ENCODE results near the gene QRFP. TPM values are rescaled to one million over a fixed set of nuclear protein-coding genes. Genes with fewer than 3 reads are reported as not detected.

Gene QRFP
- total and polyA plus RNA-seq, 4 experiments from 2014 or later, result not detected

- CTCF ChIA-PET (ENCODE audit: partially characterized antibody), result no interaction called here
- POLR2A ChIA-PET (ENCODE audit: partially characterized antibody), result no interaction called here
- intact Hi-C loops (cut with micrococcal nuclease), result no loop called here
- H3K27ac Mint-ChIP-seq, result no peak overlapping the region
- H3K27ac ChIP-seq (ENCODE audit: low read depth, low read length), result no peak overlapping the region
- peak in 1 of 5 donors; percentile 15 for DNase-seq
- no peaks in the 10 kb centered on the region for H3K36me3 Mint-ChIP-seq
- peaks cover 6 to 11% of the 10 kb centered on the region in 2 donors for H3K27me3 Mint-ChIP-seq
- no peak overlapping the region for H3K4me3 ChIP-seq (ENCODE audit: low read length in 2 of 2)
- no peak overlapping the region for H3K4me3 Mint-ChIP-seq
- H3K9me3 Mint-ChIP-seq, result no peaks in the 10 kb centered on the region
- no peaks in the 10 kb centered on the region for H3K9me3 ChIP-seq (ENCODE audit: control insufficient read depth in 1 of 2, low read length in 2 of 2)
- no peaks in the 10 kb centered on the region for H3K4me1 Mint-ChIP-seq
- no peaks in the 10 kb centered on the region for H3K36me3 ChIP-seq (ENCODE audit: insufficient read depth, low read length)
- H3K4me1 ChIP-seq (ENCODE audit: insufficient read depth, low read length), result no peaks in the 10 kb centered on the region
- no peaks in the 10 kb centered on the region for H3K27me3 ChIP-seq (ENCODE audit: insufficient read depth, low read length)
Observed at GRCh38 chr9:130925050-130925678, 28.6 kb upstream of the QRFP start.

GRCh38 chr9:130924448-130924788 is 27.8 kb upstream of the QRFP start:
- intact Hi-C loops (cut with micrococcal nuclease), result no loop called here
- H3K27ac ChIP-seq (ENCODE audit: low read depth, low read length), result no peak overlapping the region
- Mint-ChIP-seq H3K36me3 (no peaks in the 10 kb centered on the region), H3K9me3 (no peaks in the 10 kb centered on the region), H3K27me3 (peaks cover 6 to 8% of the 10 kb centered on the region in 2 donors), H3K27ac (no peak overlapping the region), H3K4me1 (no peaks in the 10 kb centered on the region), H3K4me3 (no peak overlapping the region)
- ChIA-PET CTCF (ENCODE audit: partially characterized antibody) (no interaction called here), POLR2A (ENCODE audit: partially characterized antibody) (no interaction called here)
- no peak for DNase-seq
- H3K9me3 ChIP-seq (ENCODE audit: control insufficient read depth in 1 of 2, low read length in 2 of 2), result no peaks in the 10 kb centered on the region
- H3K27me3 ChIP-seq (ENCODE audit: insufficient read depth, low read length), result no peaks in the 10 kb centered on the region
- no peak overlapping the region for H3K4me3 ChIP-seq (ENCODE audit: low read length in 2 of 2)
- H3K4me1 ChIP-seq (ENCODE audit: insufficient read depth, low read length), result no peaks in the 10 kb centered on the region
- H3K36me3 ChIP-seq (ENCODE audit: insufficient read depth, low read length), result no peaks in the 10 kb centered on the region

GRCh38 chr9:130923611-130924447 is 27.2 kb upstream of the QRFP start:
- intact Hi-C loops (cut with micrococcal nuclease), result no loop called here
- no peaks in the 10 kb centered on the region for H3K27me3 ChIP-seq (ENCODE audit: insufficient read depth, low read length)
- no peak overlapping the region for H3K27ac ChIP-seq (ENCODE audit: low read depth, low read length)

GRCh38 chr9:130922893-130923610 is 26.4 kb upstream of the QRFP start:
- Histone ChIP-seq H3K36me3 (ENCODE audit: insufficient read depth, low read length) (no peaks in the 10 kb centered on the region), H3K4me3 (ENCODE audit: low read length in 2 of 2) (no peak overlapping the region), H3K4me1 (ENCODE audit: insufficient read depth, low read length) (no peaks in the 10 kb centered on the region), H3K27ac (ENCODE audit: low read depth, low read length) (no peak overlapping the region), H3K9me3 (ENCODE audit: control insufficient read depth in 1 of 2, low read length in 2 of 2) (no peaks in the 10 kb centered on the region), H3K27me3 (ENCODE audit: insufficient read depth, low read length) (no peaks in the 10 kb centered on the region)
- Mint-ChIP-seq H3K36me3 (no peaks in the 10 kb centered on the region), H3K27me3 (peaks cover 6 to 8% of the 10 kb centered on the region in 2 donors), H3K27ac (no peak overlapping the region), H3K4me3 (no peak overlapping the region), H3K9me3 (no peaks in the 10 kb centered on the region), H3K4me1 (no peaks in the 10 kb centered on the region)
- peak in 1 of 5 donors; percentile 19 for DNase-seq
- intact Hi-C loops (cut with micrococcal nuclease), result no loop called here
- POLR2A ChIA-PET (ENCODE audit: partially characterized antibody), result no interaction called here
- CTCF ChIA-PET (ENCODE audit: partially characterized antibody), result no interaction called here

More at GRCh38 chr9:130923611-130924447, 27.2 kb upstream of the QRFP start:
- H3K4me3 ChIP-seq (ENCODE audit: low read length in 2 of 2), result no peak overlapping the region
- H3K36me3 Mint-ChIP-seq, result no peaks in the 10 kb centered on the region
- no peaks in the 10 kb centered on the region for H3K4me1 Mint-ChIP-seq
- H3K4me1 ChIP-seq (ENCODE audit: insufficient read depth, low read length), result no peaks in the 10 kb centered on the region
- ChIA-PET POLR2A (ENCODE audit: partially characterized antibody) (no interaction called here), CTCF (ENCODE audit: partially characterized antibody) (no interaction called here)
- peak in 1 of 5 donors; percentile 24 for DNase-seq
- H3K9me3 Mint-ChIP-seq, result no peaks in the 10 kb centered on the region
- H3K27me3 Mint-ChIP-seq, result peaks cover 6 to 8% of the 10 kb centered on the region in 2 donors
- no peaks in the 10 kb centered on the region for H3K9me3 ChIP-seq (ENCODE audit: control insufficient read depth in 1 of 2, low read length in 2 of 2)
- H3K27ac Mint-ChIP-seq, result no peak overlapping the region
- H3K36me3 ChIP-seq (ENCODE audit: insufficient read depth, low read length), result no peaks in the 10 kb centered on the region
- no peak overlapping the region for H3K4me3 Mint-ChIP-seq

- Histone ChIP-seq H3K27ac (ENCODE audit: low read depth, low read length) (no peak overlapping the region), H3K9me3 (ENCODE audit: control insufficient read depth in 1 of 2, low read length in 2 of 2) (no peaks in the 10 kb centered on the region), H3K4me1 (ENCODE audit: insufficient read depth, low read length) (no peaks in the 10 kb centered on the region), H3K4me3 (ENCODE audit: low read length in 2 of 2) (no peak overlapping the region), H3K36me3 (ENCODE audit: insufficient read depth, low read length) (no peaks in the 10 kb centered on the region), H3K27me3 (ENCODE audit: insufficient read depth, low read length) (no peaks in the 10 kb centered on the region)
- Mint-ChIP-seq H3K9me3 (no peaks in the 10 kb centered on the region), H3K4me1 (no peaks in the 10 kb centered on the region), H3K27me3 (peaks cover 6 to 8% of the 10 kb centered on the region in 2 donors), H3K36me3 (no peaks in the 10 kb centered on the region), H3K27ac (no peak overlapping the region), H3K4me3 (no peak overlapping the region)
- ChIA-PET CTCF (ENCODE audit: partially characterized antibody) (no interaction called here), POLR2A (ENCODE audit: partially characterized antibody) (no interaction called here)
- intact Hi-C loops (cut with micrococcal nuclease), result no loop called here
- peak in 1 of 5 donors; percentile 7 for DNase-seq
Observed at GRCh38 chr9:130921989-130922892, 25.6 kb upstream of the QRFP start.

GRCh38 chr9:130921300-130921988 is 24.8 kb upstream of the QRFP start:
- CTCF ChIA-PET (ENCODE audit: partially characterized antibody), result no interaction called here
- H3K4me3 ChIP-seq (ENCODE audit: low read length in 2 of 2), result no peak overlapping the region
- POLR2A ChIA-PET (ENCODE audit: partially characterized antibody), result no interaction called here
- Mint-ChIP-seq H3K4me1 (no peaks in the 10 kb centered on the region), H3K27ac (peak overlapping the region in 1 of 7 donors; percentile 22), H3K36me3 (no peaks in the 10 kb centered on the region), H3K9me3 (no peaks in the 10 kb centered on the region), H3K27me3 (peaks cover 6 to 8% of the 10 kb centered on the region in 2 donors), H3K4me3 (no peak overlapping the region)
- no peaks in the 10 kb centered on the region for H3K9me3 ChIP-seq (ENCODE audit: control insufficient read depth in 1 of 2, low read length in 2 of 2)
- H3K4me1 ChIP-seq (ENCODE audit: insufficient read depth, low read length), result no peaks in the 10 kb centered on the region
- intact Hi-C loops (cut with micrococcal nuclease), result no loop called here
- no peaks in the 10 kb centered on the region for H3K27me3 ChIP-seq (ENCODE audit: insufficient read depth, low read length)
- H3K27ac ChIP-seq (ENCODE audit: low read depth, low read length), result no peak overlapping the region
- no peak for DNase-seq
- H3K36me3 ChIP-seq (ENCODE audit: insufficient read depth, low read length), result no peaks in the 10 kb centered on the region

Measured in CD4-positive, alpha-beta memory T cell (primary cell).